ENCODE results near the gene LHX2. TPM values are rescaled to one million over a fixed set of nuclear protein-coding genes. Genes with fewer than 3 reads are reported as not detected.

Gene LHX2
- total and polyA plus RNA-seq, 9 of the 15 experiments (the other 6 are each of a cell fraction or from before 2014, with no cell fraction given) = 0.07 TPM; not detected in 8

GRCh38 chr9:124054582-124055227, 43.1 kb downstream of the LHX2 start (continued):
- TF ChIP-seq, protein P1, sequence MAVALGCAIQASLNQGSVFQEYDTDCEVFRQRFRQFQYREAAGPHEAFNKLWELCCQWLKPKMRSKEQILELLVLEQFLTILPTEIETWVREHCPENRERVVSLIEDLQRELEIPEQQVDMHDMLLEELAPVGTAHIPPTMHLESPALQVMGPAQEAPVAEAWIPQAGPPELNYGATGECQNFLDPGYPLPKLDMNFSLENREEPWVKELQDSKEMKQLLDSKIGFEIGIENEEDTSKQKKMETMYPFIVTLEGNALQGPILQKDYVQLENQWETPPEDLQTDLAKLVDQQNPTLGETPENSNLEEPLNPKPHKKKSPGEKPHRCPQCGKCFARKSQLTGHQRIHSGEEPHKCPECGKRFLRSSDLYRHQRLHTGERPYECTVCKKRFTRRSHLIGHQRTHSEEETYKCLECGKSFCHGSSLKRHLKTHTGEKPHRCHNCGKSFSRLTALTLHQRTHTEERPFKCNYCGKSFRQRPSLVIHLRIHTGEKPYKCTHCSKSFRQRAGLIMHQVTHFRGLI (CRISPR knock-in tag; IDR thresholded peaks at IDR 0.05) = no peak
- TF ChIP-seq ELF2 (CRISPR knock-in tag; IDR thresholded peaks at IDR 0.05) (no peak), RUNX1 (IDR thresholded peaks at IDR 0.05; ENCODE audit: low read depth) (peak; percentile 97), MLLT1 (IDR thresholded peaks at IDR 0.05) (peak in 1 of 2 experiments; percentile 99; a peak in 2 of 4 replicates), ARHGAP35 (IDR thresholded peaks at IDR 0.05; ENCODE audit: partially characterized antibody) (no peak), GABPA (tag; conservative IDR thresholded peaks at IDR 0.05; ENCODE audit: low read depth) (no peak), SREBF1 (IDR thresholded peaks at IDR 0.05; ENCODE audit: borderline replicate concordance, low read depth, low read length) (no peak), MTA2 (IDR thresholded peaks at IDR 0.05; ENCODE audit: low read depth) (0 out of 2 replicates have a peak, but pooled peaks have one; percentile 13), CBX2 (IDR thresholded peaks at IDR 0.05; ENCODE audit: insufficient read depth, low read length, poor library complexity, severe bottlenecking) (no peak), GABPB1 (CRISPR knock-in tag; IDR thresholded peaks at IDR 0.05) (no peak), TCFL5 (CRISPR knock-in tag; conservative IDR thresholded peaks at IDR 0.05) (no peak), ZNF224 (CRISPR knock-in tag; IDR thresholded peaks at IDR 0.05) (no peak), CSDE1 (IDR thresholded peaks at IDR 0.05) (no peak), COPS2 (conservative IDR thresholded peaks at IDR 0.05) (no peak), SAP30 (IDR thresholded peaks at IDR 0.05; ENCODE audit: borderline replicate concordance, insufficient read depth, low read depth, low read length, poor library complexity, severe bottlenecking) (no peak), SAFB2 (IDR thresholded peaks at IDR 0.05; ENCODE audit: borderline replicate concordance, low read depth, low read length, severe bottlenecking) (no peak), KAT7 (CRISPR knock-in tag; IDR thresholded peaks at IDR 0.05; ENCODE audit: borderline replicate concordance) (no peak), RFX5 (IDR thresholded peaks at IDR 0.05; ENCODE audit: low read depth, low read length) (no peak), SAFB (IDR thresholded peaks at IDR 0.05; ENCODE audit: borderline replicate concordance, low read depth, low read length) (no peak)
- TF ChIP-seq, protein P2, sequence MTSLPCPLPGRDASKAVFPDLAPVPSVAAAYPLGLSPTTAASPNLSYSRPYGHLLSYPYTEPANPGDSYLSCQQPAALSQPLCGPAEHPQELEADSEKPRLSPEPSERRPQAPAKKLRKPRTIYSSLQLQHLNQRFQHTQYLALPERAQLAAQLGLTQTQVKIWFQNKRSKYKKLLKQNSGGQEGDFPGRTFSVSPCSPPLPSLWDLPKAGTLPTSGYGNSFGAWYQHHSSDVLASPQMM (CRISPR knock-in tag; IDR thresholded peaks at IDR 0.05) = no peak
- TF ChIP-seq, protein P3, sequence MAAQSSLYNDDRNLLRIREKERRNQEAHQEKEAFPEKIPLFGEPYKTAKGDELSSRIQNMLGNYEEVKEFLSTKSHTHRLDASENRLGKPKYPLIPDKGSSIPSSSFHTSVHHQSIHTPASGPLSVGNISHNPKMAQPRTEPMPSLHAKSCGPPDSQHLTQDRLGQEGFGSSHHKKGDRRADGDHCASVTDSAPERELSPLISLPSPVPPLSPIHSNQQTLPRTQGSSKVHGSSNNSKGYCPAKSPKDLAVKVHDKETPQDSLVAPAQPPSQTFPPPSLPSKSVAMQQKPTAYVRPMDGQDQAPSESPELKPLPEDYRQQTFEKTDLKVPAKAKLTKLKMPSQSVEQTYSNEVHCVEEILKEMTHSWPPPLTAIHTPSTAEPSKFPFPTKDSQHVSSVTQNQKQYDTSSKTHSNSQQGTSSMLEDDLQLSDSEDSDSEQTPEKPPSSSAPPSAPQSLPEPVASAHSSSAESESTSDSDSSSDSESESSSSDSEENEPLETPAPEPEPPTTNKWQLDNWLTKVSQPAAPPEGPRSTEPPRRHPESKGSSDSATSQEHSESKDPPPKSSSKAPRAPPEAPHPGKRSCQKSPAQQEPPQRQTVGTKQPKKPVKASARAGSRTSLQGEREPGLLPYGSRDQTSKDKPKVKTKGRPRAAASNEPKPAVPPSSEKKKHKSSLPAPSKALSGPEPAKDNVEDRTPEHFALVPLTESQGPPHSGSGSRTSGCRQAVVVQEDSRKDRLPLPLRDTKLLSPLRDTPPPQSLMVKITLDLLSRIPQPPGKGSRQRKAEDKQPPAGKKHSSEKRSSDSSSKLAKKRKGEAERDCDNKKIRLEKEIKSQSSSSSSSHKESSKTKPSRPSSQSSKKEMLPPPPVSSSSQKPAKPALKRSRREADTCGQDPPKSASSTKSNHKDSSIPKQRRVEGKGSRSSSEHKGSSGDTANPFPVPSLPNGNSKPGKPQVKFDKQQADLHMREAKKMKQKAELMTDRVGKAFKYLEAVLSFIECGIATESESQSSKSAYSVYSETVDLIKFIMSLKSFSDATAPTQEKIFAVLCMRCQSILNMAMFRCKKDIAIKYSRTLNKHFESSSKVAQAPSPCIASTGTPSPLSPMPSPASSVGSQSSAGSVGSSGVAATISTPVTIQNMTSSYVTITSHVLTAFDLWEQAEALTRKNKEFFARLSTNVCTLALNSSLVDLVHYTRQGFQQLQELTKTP (IDR thresholded peaks at IDR 0.05; ENCODE audit: low read depth in 1 of 2, partially characterized antibody in 2 of 2) = peak in 1 of 2 experiments; percentile 41
